ENCODE results near the gene ADAM19. TPM values are rescaled to one million over a fixed set of nuclear protein-coding genes. Genes with fewer than 3 reads are reported as not detected.
A peak's percentile ranks its signal among the peaks of the same experiment; 100 is the strongest.

ADAM19 gene
- total RNA-seq, 2 experiments from 2014 or later: 24.2 to 103 TPM

- intact Hi-C loops (cut with micrococcal nuclease; ENCODE audit: unreplicated experiment): no loop called here
- Histone ChIP-seq H3K79me2 (ENCODE audit: insufficient read depth, low read depth, low read length) (no peaks in the 10 kb centered on the region), H3K36me3 (ENCODE audit: insufficient read depth, low read length) (peaks cover 69% of the 10 kb centered on the region), H4K20me1 (ENCODE audit: insufficient read depth, low read length) (no peaks in the 10 kb centered on the region), H3K4me2 (ENCODE audit: low read length) (no peak overlapping the region), H3K9me3 (ENCODE audit: low read length) (no peaks in the 10 kb centered on the region; the same call in 1 of the 2 replicates), H3K4me1 (ENCODE audit: insufficient read depth, low read length, poor library complexity, severe bottlenecking) (peaks cover 32% of the 10 kb centered on the region), H3K9me2 (ENCODE audit: insufficient read depth, low read length) (no peaks in the 10 kb centered on the region), H2AFZ (ENCODE audit: low read length) (no peak overlapping the region), H3K4me3 (ENCODE audit: low read depth, low read length, poor library complexity, severe bottlenecking) (no peak overlapping the region), H3K27ac (ENCODE audit: low read depth, low read length, poor library complexity, severe bottlenecking) (no peak overlapping the region)
- BruUV-seq (replicated peaks): TSS peak; percentile 17
- TF ChIP-seq, protein P1, sequence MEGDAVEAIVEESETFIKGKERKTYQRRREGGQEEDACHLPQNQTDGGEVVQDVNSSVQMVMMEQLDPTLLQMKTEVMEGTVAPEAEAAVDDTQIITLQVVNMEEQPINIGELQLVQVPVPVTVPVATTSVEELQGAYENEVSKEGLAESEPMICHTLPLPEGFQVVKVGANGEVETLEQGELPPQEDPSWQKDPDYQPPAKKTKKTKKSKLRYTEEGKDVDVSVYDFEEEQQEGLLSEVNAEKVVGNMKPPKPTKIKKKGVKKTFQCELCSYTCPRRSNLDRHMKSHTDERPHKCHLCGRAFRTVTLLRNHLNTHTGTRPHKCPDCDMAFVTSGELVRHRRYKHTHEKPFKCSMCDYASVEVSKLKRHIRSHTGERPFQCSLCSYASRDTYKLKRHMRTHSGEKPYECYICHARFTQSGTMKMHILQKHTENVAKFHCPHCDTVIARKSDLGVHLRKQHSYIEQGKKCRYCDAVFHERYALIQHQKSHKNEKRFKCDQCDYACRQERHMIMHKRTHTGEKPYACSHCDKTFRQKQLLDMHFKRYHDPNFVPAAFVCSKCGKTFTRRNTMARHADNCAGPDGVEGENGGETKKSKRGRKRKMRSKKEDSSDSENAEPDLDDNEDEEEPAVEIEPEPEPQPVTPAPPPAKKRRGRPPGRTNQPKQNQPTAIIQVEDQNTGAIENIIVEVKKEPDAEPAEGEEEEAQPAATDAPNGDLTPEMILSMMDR (conservative IDR thresholded peaks at IDR 0.05; ENCODE audit: low read length): no peak
- TF ChIP-seq EZH2phosphoT487 (IDR thresholded peaks at IDR 0.05; ENCODE audit: borderline replicate concordance, low read depth, low read length): no peak
- CTCF ChIA-PET (ENCODE audit: unreplicated experiment): no interaction called here
- no peak for DNase-seq (ENCODE audit: low spot score)
- POLR2A ChIA-PET: interaction anchor here (0.9 to 2.4 kb wide), 3 partner anchors 8 to 58 kb away, joined by 3 to 6 read pairs (median 3); no protein-coding TSS in a partner anchor
Measured at GRCh38 chr5:157511651-157512644, 63.6 kb downstream of the ADAM19 start.

GRCh38 chr5:157510682-157511081 is 64.9 kb downstream of the ADAM19 start:
- Histone ChIP-seq H3K9me2 (ENCODE audit: insufficient read depth, low read length) (no peaks in the 10 kb centered on the region), H2AFZ (ENCODE audit: low read length) (no peak overlapping the region), H3K4me2 (ENCODE audit: low read length) (no peak overlapping the region), H3K4me1 (ENCODE audit: insufficient read depth, low read length, poor library complexity, severe bottlenecking) (peaks cover 44% of the 10 kb centered on the region), H3K4me3 (ENCODE audit: low read depth, low read length, poor library complexity, severe bottlenecking) (no peak overlapping the region), H3K79me2 (ENCODE audit: insufficient read depth, low read depth, low read length) (no peaks in the 10 kb centered on the region), H3K36me3 (ENCODE audit: insufficient read depth, low read length) (peaks cover 70% of the 10 kb centered on the region), H3K9me3 (ENCODE audit: low read length) (no peaks in the 10 kb centered on the region; the same call in 1 of the 2 replicates), H3K27ac (ENCODE audit: low read depth, low read length, poor library complexity, severe bottlenecking) (no peak overlapping the region), H4K20me1 (ENCODE audit: insufficient read depth, low read length) (no peaks in the 10 kb centered on the region)
- BruUV-seq (replicated peaks): no TSS peak
- ChIA-PET POLR2A (no interaction called here), CTCF (ENCODE audit: unreplicated experiment) (no interaction called here)
- no peak for DNase-seq (ENCODE audit: low spot score)
- intact Hi-C loops (cut with micrococcal nuclease; ENCODE audit: unreplicated experiment): no loop called here
- no peak for TF ChIP-seq EZH2phosphoT487 (IDR thresholded peaks at IDR 0.05; ENCODE audit: borderline replicate concordance, low read depth, low read length)
- TF ChIP-seq, protein P1 (conservative IDR thresholded peaks at IDR 0.05; ENCODE audit: low read length): no peak
